GDM1 (cell line): ENCODE results near the gene FYB1.
"Not testable (repeated sequence)": the region's sequence is repeated elsewhere in the genome, so short reads cannot be mapped to it uniquely, and the experiment has no call there.

ENCODE experiments used
- DNase-seq: peaks from one replicate; lab custom pipeline; 2025; lab: John Stamatoyannopoulos, UW

The FYB1 gene, protein sequence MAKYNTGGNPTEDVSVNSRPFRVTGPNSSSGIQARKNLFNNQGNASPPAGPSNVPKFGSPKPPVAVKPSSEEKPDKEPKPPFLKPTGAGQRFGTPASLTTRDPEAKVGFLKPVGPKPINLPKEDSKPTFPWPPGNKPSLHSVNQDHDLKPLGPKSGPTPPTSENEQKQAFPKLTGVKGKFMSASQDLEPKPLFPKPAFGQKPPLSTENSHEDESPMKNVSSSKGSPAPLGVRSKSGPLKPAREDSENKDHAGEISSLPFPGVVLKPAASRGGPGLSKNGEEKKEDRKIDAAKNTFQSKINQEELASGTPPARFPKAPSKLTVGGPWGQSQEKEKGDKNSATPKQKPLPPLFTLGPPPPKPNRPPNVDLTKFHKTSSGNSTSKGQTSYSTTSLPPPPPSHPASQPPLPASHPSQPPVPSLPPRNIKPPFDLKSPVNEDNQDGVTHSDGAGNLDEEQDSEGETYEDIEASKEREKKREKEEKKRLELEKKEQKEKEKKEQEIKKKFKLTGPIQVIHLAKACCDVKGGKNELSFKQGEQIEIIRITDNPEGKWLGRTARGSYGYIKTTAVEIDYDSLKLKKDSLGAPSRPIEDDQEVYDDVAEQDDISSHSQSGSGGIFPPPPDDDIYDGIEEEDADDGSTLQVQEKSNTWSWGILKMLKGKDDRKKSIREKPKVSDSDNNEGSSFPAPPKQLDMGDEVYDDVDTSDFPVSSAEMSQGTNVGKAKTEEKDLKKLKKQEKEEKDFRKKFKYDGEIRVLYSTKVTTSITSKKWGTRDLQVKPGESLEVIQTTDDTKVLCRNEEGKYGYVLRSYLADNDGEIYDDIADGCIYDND

DNA sequence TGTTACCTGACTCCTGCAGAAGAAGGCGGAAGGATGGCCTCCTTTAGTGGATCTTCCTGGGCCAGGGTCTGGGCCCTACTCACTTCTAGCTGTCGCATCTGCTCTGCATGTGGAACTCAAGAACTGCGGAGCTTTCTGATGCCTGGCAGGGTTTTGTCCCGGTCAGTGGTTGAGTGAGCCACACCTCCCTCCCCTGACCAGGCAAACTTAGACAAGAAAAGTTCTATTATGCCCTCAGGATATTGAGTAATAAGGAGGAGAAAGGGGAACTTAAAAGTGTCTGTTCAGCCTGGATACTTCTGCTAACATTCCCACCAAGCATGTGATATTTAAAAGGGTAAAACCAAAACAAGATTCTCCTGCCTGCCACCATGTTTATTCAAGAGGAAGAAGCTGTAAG, at the start of gene FYB1:
Gene FYB1 (minus strand): TSS at position 127 of the 400 bp plus-strand sequence. CDS start 16,603 bp downstream, outside the sequence.
- DNase-seq = peak; percentile 54

DNA sequence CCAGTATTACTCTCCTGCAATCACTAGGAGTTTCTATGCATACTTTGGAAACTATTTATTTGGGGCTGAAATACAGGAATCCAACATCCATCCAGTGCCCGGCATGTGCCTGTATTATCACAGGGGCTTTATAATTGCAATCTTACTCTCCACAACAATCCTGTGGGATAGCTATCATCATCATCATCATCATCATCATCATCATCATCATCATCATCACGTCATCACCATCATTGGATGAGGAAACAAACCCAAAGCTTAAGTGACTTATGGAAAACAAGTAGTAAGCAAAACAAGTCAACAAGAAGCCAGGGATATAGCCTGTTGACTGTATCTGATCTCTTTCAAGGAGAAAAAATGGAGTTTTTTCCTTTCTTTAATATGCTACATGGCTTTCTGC, 47.8 kb upstream of the FYB1 start:
- no peak for DNase-seq

DNA sequence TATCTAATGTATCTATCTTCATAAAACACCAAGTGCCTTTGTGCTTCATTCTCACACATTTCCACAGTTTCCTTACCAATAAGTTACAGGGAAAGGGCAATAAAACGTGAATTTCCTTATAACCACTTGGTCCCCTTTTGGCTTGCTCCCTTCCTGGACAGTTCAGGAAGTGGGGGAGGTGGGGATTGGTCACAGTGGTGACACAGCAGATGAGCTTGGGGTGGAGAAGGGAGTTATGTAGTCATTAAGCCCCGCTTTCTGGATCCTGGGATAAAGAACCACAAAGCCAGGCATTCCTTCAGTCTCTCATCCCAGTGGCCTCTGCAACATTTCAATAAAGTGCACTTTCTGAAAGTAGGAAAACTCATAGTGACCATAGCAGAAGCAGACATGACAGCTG, 47.1 kb upstream of the FYB1 start:
- peak; percentile 15 for DNase-seq

DNA sequence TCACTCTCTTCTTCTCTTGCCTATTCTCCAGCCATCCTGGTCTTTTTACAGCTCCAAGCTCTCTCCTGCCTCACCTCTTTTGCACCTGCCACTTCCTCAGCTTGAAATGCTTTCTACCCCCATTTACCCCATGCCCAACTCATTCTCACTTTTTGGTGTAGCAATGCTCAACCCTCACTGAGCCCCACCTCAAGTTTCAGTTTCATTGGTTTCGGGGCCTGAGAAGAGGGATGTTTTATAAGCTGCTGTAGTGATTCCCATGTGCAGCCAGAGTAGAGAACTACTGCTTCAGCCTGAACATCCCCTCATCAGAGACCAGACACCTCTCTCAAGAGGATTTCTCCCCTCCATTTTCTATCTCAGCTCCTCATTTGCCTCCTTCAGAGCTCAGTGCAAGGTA, 45.2 kb upstream of the FYB1 start:
- DNase-seq = no peak

DNA sequence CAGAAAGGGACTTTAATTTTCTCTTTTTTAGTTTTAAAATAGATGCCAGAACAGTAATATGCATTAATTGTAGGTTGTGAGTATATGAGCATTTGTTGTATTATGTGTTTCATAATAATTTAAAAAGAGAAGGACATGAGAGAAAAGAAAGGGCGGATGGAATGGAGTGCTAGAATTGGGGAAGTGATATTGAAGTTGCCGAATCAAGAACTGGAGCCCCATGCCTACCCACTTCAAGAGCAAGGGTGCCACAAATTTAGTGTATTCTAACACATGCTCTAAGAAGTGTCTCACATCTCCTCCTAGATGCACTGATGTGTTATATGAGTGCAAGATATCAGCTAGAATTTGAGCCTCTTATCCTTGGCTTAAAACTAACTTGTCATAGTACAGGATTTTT, 43.6 kb upstream of the FYB1 start:
- DNase-seq = no peak

DNA sequence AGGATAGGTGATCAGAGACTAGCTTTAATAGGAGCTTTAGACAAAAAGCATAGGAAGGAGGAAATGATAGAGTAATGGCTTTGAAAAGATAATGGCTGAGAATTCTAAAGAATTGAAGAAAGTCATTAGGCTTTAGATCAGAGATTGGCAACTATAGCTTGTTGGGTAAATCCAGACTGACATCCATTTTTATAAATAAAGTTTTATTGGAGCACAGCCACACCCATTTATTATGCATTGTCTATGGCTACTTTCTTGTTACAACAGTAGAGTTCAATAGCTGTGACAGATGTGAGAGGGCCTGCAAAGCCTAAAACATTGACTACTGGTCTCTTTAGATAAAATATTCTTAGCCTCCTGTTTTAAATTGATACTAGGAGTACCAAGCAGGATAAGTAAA, 40.7 kb upstream of the FYB1 start:
- DNase-seq = no peak

DNA sequence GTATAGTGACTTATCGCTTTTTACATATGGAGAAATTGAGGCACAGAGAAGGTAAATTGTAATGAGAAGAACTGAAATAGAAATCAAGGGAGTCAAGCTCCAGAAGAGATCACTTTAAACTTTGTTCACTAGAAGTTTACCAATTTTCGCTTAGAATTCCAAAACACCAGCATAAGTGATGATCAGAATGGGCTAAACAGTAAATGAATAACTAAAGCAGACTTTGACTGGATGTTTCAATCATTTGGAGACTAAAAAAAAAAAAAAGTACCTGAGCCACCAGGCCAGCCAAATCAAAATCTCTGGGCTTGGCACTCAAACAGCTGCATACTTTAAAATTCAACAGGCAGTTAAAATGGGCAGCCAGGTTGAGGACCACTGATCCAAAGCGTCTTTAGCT, 38.2 kb upstream of the FYB1 start:
- DNase-seq = no peak

DNA sequence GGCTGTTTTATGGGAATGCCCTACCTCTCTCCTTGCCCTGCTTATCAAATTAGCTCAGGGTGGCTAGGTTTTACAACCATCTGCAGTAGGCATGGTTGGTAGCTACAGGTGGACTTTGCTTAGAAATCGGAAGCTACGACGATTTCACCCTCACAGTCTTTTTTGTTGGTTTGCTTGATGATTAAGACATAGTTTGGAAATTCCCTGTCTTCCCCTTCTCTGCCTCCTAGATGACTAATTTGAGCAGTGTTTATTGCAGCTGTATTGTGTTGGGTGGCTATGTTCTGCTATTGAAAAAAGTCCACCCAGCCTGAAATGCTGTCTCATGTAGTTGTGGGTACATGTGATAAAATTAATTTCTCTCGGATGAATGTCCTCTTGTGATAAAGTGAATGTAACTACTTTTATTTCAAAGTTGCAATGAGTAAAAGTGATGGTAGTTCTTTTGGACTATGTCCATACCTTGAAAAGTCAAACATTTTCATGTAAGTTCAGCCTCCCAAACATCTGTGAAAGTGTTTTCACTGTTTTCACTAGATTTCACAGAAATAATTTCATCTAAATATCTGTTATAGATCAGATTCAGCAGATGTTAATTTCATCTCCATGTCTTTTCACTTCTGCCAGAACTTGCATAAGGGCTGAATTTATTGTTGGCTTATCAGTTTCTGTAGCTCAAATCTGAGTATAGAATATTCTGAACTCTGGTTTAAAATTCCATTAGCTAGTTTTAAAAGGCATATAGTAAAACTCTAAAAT, 37.3 kb upstream of the FYB1 start:
- DNase-seq = no peak

DNA sequence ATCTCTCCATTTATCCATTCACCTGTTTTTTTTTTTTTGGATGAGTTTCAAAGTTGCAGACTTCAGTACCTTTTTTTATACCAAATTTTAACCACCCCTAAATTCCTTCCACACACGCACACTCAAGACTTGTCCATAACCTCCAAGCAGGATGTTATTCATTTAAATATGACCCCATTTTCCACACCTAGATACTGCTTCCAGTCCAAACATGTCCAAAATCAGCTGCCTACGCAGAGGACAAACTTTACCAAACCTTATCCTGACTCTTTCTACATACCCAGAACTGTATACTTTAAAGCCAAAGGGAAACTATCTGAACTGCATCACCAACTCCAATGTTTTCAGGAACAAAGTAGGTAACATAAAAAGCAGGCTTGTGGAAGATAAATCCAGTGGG, 36.0 kb upstream of the FYB1 start:
- DNase-seq = no peak

DNA sequence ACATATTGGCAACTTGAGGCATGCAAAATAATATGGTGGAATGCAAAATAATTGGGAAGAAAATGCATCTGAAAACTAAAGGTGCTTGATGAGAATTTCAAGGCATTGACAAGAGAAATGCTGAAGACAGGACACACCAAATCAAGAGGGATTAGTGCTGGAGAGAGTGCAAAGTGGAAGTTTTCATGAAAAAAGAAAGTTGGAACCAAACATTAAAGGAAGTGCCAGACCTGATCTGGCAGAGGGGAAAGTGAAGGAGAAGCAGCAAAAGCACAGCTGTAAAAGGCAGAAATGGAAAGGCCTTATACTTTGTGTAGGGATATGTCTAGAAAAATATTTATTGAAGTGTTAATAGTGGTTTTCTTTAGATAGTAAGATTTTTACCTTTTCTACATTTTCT, 35.3 kb upstream of the FYB1 start:
- DNase-seq = no peak

DNA sequence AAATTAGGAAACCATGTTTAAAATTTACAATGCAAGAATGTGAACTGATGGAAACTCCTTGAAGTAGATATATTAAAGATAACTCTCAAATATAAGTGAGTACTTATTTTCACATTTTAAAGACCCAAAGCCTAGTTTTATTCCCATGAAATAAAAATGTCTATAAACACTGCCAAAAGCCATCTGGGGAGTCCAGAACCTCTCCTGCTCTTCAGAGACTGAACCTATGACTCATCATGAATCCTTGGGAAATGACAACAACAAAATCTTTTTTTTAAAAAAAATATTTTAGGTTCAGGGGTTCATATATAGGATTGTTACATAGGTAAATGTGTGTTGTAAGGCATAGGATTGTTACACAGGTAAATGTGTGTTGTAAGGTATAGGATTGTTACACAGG, 33.8 kb upstream of the FYB1 start:
- no peak for DNase-seq

DNA sequence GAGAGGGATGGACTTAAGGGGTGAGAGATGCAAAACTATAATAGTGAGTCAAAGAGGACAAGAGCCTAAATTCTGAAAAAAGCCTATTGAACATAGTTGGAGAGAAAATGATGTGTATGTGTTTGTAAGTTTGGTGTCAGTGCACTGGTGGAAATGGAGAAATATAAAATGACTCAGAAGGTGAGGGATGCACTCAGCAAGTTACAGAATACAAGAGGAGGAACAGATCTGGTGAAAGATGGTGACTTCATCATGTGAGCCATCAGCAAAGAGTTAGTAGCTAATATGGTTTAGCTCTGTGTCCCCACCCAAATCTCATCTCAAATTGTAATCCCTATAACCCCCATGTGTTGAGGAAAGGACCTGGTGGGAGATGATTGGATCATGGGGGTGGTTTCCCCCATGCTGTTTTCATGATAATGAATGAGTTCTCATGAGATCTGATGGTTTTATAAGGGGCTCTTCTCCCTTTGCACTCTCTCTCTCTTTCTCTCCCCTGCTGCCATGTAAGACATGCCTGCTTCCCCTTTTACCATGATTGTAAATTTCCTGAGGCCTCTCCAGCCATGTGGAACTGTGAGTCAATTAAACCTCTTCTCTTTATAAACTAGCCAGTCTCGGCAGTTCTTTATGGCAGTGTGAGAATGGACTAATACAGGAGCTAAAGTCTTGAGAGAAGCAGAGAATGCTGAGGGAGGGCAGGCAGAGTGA, 30.4 kb upstream of the FYB1 start:
- no peak for DNase-seq

DNA sequence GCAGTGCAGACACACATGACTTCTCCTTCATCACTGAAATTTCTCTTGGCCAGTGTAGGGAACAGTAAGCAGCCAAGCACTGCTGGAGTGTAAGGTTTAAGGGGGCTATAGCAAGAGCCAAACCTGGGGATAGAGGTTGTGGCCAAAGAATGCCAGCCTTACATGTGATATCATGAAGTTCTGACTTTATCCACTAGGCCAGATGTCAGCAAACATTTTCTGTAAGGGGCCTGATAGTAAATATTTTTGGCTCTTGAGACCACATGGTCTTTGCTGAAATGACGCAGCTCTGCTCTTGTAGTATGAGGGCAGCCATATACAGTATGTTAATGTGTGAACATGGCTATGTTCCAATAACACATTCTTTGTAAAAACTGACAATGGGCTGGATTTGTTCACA, 29.7 kb upstream of the FYB1 start:
- no peak for DNase-seq

DNA sequence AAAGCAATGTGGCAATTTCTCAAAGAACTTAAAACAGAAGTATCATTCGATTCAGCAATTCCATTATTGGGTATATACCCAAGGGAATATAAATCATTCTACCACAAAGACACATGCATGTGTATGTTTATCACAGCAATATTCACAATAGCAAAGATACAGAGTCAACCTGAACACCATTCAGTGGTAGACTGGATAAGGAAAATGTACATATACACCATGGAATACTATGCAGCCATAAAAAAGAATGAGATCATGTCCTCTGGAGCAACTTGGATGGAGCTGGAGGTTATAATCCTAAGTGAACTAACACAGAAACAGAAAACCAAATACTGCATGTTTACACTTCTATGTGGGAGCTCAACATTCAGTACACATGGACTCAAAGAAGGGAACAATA, 21.4 kb upstream of the FYB1 start:
- DNase-seq = no peak

DNA sequence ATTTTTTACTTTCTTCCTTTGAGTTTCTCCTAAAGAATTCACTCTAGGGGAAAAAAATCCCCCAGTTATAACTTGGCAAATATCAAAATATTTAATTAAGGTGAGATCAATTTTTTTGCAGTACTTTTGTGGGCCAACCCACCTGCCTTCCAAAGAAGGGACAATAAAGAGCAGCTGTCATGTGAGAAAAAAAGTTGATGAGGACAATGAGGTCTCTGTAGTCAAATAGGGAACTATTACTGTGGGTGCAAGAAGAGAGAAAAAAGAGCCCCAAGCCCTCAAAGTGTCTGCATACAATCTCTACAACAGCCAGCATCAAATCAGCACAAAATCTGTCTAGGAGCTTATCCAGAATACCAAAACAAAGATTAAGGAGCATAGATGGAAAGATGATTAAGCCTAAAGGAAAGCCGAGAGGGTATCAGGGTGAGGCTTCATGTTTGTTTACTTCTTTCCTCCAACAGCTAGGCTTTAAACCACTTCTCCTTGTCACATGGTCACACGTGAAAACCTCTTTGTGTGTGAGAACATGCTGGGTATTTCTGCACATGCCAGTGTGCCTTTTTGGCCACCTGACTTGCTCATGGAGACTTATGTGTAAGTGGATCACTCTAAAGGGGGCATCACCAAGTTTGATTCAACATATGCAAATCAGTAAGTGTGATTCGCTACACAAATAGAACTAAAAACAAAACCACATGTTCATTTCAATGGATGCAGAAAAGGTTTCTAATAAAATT, 19.2 kb upstream of the FYB1 start:
- no peak for DNase-seq

DNA sequence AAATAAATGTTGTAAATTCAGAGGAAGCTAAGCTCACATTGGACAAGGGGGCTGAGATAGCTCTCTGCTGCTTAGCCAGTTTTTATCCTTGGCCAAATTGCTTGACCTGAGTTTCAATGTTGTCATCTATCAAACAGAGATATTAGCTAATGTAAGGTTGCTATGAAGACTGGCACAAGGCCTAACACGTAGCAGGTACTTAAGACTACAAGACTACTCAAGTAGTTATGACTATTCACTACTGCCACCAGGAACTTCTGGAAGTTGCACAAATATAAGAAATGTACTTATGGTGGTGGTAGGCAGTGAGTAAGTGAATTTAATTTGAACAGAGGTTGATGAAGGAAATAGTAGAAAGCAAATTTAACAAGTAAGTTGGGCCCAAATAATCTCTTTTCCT, 17.4 kb upstream of the FYB1 start:
- no peak for DNase-seq

DNA sequence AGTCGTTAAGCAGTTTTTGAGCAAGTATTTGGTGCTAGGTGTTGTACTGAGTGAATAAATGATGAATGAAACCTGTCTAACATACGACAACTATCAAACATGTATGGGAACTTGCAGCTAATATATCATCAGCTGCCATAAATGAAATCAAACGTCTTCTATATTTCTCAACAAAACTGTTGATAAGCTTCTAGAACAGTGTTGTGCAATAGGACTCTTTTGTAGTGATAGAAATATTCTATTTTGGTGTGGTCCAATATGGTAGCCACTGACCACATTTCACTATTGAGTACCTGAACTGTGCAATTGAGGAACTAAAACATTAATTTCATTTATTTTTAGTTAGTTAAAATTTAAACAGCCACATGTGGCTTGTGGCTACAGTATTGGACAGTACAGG, 16.3 kb upstream of the FYB1 start:
- no peak for DNase-seq

DNA sequence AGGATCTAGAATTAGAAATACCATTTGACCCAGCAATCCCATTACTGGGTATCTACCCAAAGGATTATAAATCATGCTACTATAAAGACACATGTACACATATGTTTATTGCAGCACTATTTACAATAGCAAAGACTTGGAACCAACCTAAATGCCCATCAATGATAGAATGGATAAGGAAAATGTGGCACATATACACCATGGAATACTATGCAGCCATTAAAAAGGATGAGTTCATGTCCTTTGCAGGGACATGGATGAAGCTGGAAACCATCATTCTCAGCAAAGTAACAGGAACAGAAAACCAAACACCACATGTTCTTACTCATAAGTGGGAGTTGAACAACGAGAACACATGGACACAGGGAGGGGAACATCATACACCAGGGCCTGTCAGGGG, 15.1 kb upstream of the FYB1 start:
- DNase-seq = not testable (repeated sequence)

DNA sequence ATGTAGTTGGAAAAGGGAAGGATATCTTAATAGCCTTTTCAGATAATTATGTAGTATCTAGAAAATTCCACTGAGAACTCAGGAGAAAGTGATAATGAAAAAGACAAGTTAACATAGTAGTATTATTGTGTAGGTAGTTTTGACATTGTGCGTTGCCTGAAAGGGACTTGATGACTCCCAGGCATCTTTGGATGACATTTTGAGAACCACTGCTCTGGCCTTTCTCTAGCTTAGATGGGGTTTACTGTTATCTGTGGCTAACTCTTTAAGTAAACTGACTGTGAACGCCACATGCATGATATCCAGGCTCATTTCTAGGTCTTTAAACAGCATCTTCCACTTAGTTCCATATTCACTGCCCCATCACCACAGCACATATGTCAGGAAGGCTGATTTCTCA, 14.4 kb upstream of the FYB1 start:
- no peak for DNase-seq

DNA sequence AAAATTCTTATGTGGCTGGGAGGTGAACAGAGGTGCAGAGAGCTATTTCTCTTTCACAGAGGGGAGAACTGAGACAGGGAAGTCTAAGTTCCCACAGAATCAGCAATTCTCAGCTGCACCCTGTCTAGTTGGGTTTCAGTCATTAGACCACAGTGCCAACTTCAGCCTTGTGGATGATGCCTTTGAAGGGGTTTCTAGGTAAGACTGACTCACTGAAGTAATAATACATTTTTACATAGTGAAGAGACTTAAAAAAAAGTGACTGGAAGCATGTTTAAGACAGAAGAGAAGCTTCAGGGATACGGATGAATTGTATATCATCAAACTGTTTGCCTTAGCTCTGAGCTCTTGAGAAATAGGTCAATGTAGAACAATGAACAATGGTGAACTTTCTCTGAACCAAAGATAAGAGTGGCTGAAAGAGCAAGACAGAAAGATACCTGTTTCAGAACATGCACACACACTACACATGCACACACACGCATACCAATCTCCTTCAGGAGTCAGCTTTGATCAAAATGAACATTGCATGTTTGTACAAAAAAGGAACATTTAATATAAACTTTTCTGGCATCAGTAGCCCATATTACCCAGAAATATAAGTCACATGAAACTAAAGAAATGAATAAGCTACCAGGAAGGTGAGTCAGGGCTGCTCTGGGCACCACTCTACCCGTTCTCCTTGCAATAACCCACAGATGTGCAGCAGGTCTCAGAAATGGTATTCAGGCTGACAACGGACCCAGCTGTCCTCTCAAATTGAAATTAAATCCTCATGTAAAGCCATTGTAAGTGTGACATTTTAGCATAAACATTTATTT, 12.6 kb upstream of the FYB1 start:
- no peak for DNase-seq
